H1 (cell line): ENCODE results near the gene CNNM3. TPM values are rescaled to one million over a fixed set of nuclear protein-coding genes. Genes with fewer than 3 reads are reported as not detected.

Experiments used
- CTCF ChIA-PET: fragments of 300-600 bp; sonication (Branson Sonifier 250); formaldehyde crosslinking; loops from one replicate; lab custom pipeline; 2021; ENCODE audit not compliant: partially characterized antibody; lab: Charles Lee
- POLR2A ChIA-PET: fragments of 300-600 bp; sonication (Branson Sonifier 250); formaldehyde crosslinking; loops from one replicate; lab custom pipeline; 2021; ENCODE audit warnings: inconsistent platforms; ENCODE audit not compliant: partially characterized antibody; lab: Charles Lee
- DNase-seq, 2 experiments: peaks; one replicate each; pipeline versions ENCODE4 v3.0.0 to v3.0.0-alpha.2; 2010 to 2022; ENCODE audit warnings: low spot score in 2 of 2, low read depth in 1 of 2, mixed read lengths in 1 of 2
- FAIRE-seq: peaks from 2 replicates; lab custom pipeline; 2011; peaks lifted over from hg19 to GRCh38; lab: Jason Lieb, UNC
- H2AFZ ChIP-seq: 2 replicates; pipeline ENCODE4 v1.8.1; 2012; ENCODE audit warnings: low read length, inconsistent platforms
- H2AK5ac ChIP-seq: 2 replicates; pipeline ENCODE4 v1.6.1; 2013; ENCODE audit warnings: low read depth, low read length
- H2BK120ac ChIP-seq: replicated peaks from 2 replicates; pipeline ENCODE3; 2013; ENCODE audit warnings: low read depth, low read length, inconsistent platforms
- H2BK12ac ChIP-seq: 2 replicates; pipeline ENCODE4 v1.6.1; 2013; ENCODE audit warnings: low read depth, low read length
- H2BK15ac ChIP-seq: 2 replicates; pipeline ENCODE4 v1.6.1; 2013; ENCODE audit warnings: low read length
- H2BK20ac ChIP-seq: 2 replicates; pipeline ENCODE4 v1.6.1; 2013; ENCODE audit warnings: low read length
- H2BK5ac ChIP-seq: 2 replicates; pipeline ENCODE4 v1.6.1; 2013; ENCODE audit warnings: low read depth, low read length
- H3K14ac ChIP-seq: 2 replicates; pipeline ENCODE4 v1.6.1; 2013; ENCODE audit warnings: inconsistent platforms; ENCODE audit not compliant: insufficient read length
- H3K18ac ChIP-seq: 2 replicates; pipeline ENCODE4 v1.6.1; 2013; ENCODE audit warnings: low read length; ENCODE audit errors: extremely low read depth
- H3K23ac ChIP-seq: 2 replicates; pipeline ENCODE4 v1.6.1; 2013; ENCODE audit warnings: inconsistent platforms; ENCODE audit not compliant: insufficient read length
- H3K23me2 ChIP-seq: 2 replicates; pipeline ENCODE4 v1.6.1; 2013; ENCODE audit warnings: low read depth, low read length
- H3K27ac ChIP-seq: 2 replicates; pipeline ENCODE4 v1.6.1; 2011; ENCODE audit warnings: low read depth, low read length, inconsistent platforms
- H3K27me3 ChIP-seq, 4 experiments: replicated peaks in 1 of 4; 1 replicate in 1 of 4; 2 replicates in 3 of 4; pipeline versions ENCODE4 v1.6.1 to v1.8.1; 2011 to 2013; ENCODE audit warnings: low read length in 3 of 4, mild to moderate bottlenecking in 3 of 4, inconsistent platforms in 2 of 4, mixed read lengths in 2 of 4, moderate library complexity in 1 of 4; ENCODE audit not compliant: control insufficient read depth in 3 of 4, insufficient read depth in 3 of 4; ENCODE audit errors: extremely low read depth in 1 of 4
- H3K36me3 ChIP-seq, 4 experiments: 2 replicates each; pipeline versions ENCODE4 v1.6.1 to v1.8.1; 2011 to 2013; ENCODE audit warnings: mild to moderate bottlenecking in 4 of 4, low read length in 3 of 4, moderate library complexity in 2 of 4, control low read depth in 1 of 4, inconsistent platforms in 1 of 4; ENCODE audit not compliant: insufficient read depth in 4 of 4, control insufficient read depth in 2 of 4
- H3K4ac ChIP-seq: replicated peaks from 2 replicates; pipeline ENCODE3; 2013; ENCODE audit warnings: low read length, low read depth, mixed read lengths, inconsistent platforms; ENCODE audit not compliant: insufficient read length
- H3K4me1 ChIP-seq, 4 experiments: replicated peaks in 1 of 4; 1 replicate in 1 of 4; 2 replicates in 3 of 4; pipeline versions ENCODE4 v1.6.1 to v1.8.1; 2011 to 2013; ENCODE audit warnings: low read length in 3 of 4, inconsistent platforms in 2 of 4, mixed read lengths in 1 of 4; ENCODE audit not compliant: insufficient read depth in 4 of 4, control insufficient read depth in 3 of 4
- H3K4me2 ChIP-seq, 2 experiments: 2 replicates each; pipeline versions ENCODE4 v1.6.1 to v1.8.1; 2011 to 2013; ENCODE audit warnings: low read depth in 2 of 2, low read length in 2 of 2, control low read depth in 1 of 2, inconsistent platforms in 1 of 2, mild to moderate bottlenecking in 1 of 2; ENCODE audit not compliant: insufficient read depth in 1 of 2
- H3K4me3 ChIP-seq, 4 experiments: fragments of 200-600, 300-600 bp in 1 of 4; sonication (generic), shearing (Covaris generic), sonication (Bioruptor Twin) in 1 of 4; 2 replicates each; pipeline versions ENCODE4 v1.5.1 to v1.8.1; 2011 to 2016; ENCODE audit warnings: low read length in 4 of 4, low read depth in 3 of 4, control low read depth in 2 of 4, inconsistent platforms in 2 of 4, mild to moderate bottlenecking in 2 of 4, mixed read lengths in 1 of 4, moderate library complexity in 1 of 4; ENCODE audit not compliant: insufficient read depth in 2 of 4; ENCODE audit errors: extremely low read depth in 1 of 4
- H3K56ac ChIP-seq: replicated peaks from 2 replicates; pipeline ENCODE3; 2013; ENCODE audit warnings: low read depth, mild to moderate bottlenecking, mixed read lengths, low read length, inconsistent platforms; ENCODE audit not compliant: insufficient read length
- H3K79me1 ChIP-seq: 2 replicates; pipeline ENCODE4 v1.6.1; 2013; ENCODE audit warnings: low read depth, low read length, control low read depth
- H3K79me2 ChIP-seq, 2 experiments: 2 replicates each; pipeline versions ENCODE4 v1.6.1 to v1.8.1; 2012 to 2013; ENCODE audit warnings: low read length in 2 of 2, mild to moderate bottlenecking in 2 of 2, inconsistent platforms in 1 of 2; ENCODE audit not compliant: insufficient read depth in 2 of 2, control insufficient read depth in 1 of 2
- H3K9ac ChIP-seq, 4 experiments: replicated peaks in 1 of 4; 1 replicate in 1 of 4; 2 replicates in 3 of 4; pipeline versions ENCODE4 v1.6.1 to v1.8.1; 2011 to 2013; ENCODE audit warnings: low read depth in 3 of 4, low read length in 3 of 4, control low read depth in 2 of 4, mild to moderate bottlenecking in 2 of 4, moderate library complexity in 2 of 4, inconsistent platforms in 1 of 4; ENCODE audit errors: extremely low read depth in 1 of 4
- H3K9me3 ChIP-seq, 2 experiments: 2 replicates each; pipeline versions ENCODE4 v1.6.1 to v1.8.1; 2012 to 2013; ENCODE audit warnings: mild to moderate bottlenecking in 2 of 2, moderate library complexity in 2 of 2, control low read depth in 1 of 2, inconsistent platforms in 1 of 2, low read depth in 1 of 2, low read length in 1 of 2, mixed read lengths in 1 of 2; ENCODE audit not compliant: insufficient read depth in 2 of 2
- H4K20me1 ChIP-seq, 2 experiments: replicated peaks in 1 of 2; 2 replicates each; pipeline versions ENCODE3 to v1.8.1; 2011 to 2013; ENCODE audit warnings: inconsistent platforms in 2 of 2, low read length in 2 of 2, mild to moderate bottlenecking in 1 of 2; ENCODE audit not compliant: insufficient read depth in 2 of 2, control insufficient read depth in 1 of 2
- H4K5ac ChIP-seq: 2 replicates; pipeline ENCODE4 v1.6.1; 2013; ENCODE audit warnings: low read length, low read depth, mixed read lengths, inconsistent platforms; ENCODE audit not compliant: insufficient read length
- H4K8ac ChIP-seq: 2 replicates; pipeline ENCODE4 v1.8.0; 2013; ENCODE audit warnings: mild to moderate bottlenecking, moderate library complexity, low read length, inconsistent platforms; ENCODE audit not compliant: insufficient read depth; ENCODE audit errors: extremely low read depth
- H4K91ac ChIP-seq: replicated peaks from 2 replicates; pipeline ENCODE3; 2013; ENCODE audit warnings: low read length, mixed read lengths, inconsistent platforms; ENCODE audit not compliant: insufficient read length
- ASH2L ChIP-seq: fragments of 200-600, 300-600 bp; sonication (generic); IDR thresholded peaks from one replicate; pipeline ENCODE4 v1.7.1; 2017; ENCODE audit warnings: low read length
- CREB1 ChIP-seq: IDR thresholded peaks from 2 replicates; pipeline ENCODE4 v1.6.1; 2012; ENCODE audit warnings: inconsistent platforms
- EGR1 ChIP-seq: IDR thresholded peaks from 2 replicates; pipeline ENCODE4 v1.6.1; 2011; ENCODE audit warnings: low read depth, low read length, borderline replicate concordance
- RFX5 ChIP-seq: IDR thresholded peaks from 2 replicates; pipeline ENCODE4 v1.6.1; 2011; ENCODE audit warnings: low read depth, low read length, improper control_type of control experiment, borderline replicate concordance
- TEAD4 ChIP-seq: IDR thresholded peaks from 2 replicates; pipeline ENCODE4 v1.6.1; 2012; ENCODE audit warnings: low read depth, low read length, inconsistent platforms, mixed read lengths
- WGBS, 2 experiments: shearing (Covaris generic) in 1 of 2; methylation state at CpG; one replicate each; pipeline versions ENCODE4 v1.1.6 to v1.1.7; 2013 to 2015; ENCODE audit warnings: low lambda C conversion rate in 2 of 2, mixed read lengths in 2 of 2, inconsistent platforms in 1 of 2, low coverage in 1 of 2, missing lambda C conversion rate in 1 of 2; ENCODE audit not compliant: insufficient replicate concordance in 2 of 2, insufficient coverage in 1 of 2, insufficient read length in 1 of 2; ENCODE audit errors: extremely low coverage in 1 of 2, missing lambda C conversion rate in 1 of 2; 5-methylcytosine and 5-hydroxymethylcytosine counted together
- polyA plus RNA-seq, 7 experiments: library from polyadenylated mRNA; depleted of rRNA in 3 of 7; stranded (reverse) in 5 of 7; unstranded in 2 of 7; fragments of >200 nt in 5 of 7; fragments of 200-250 nt in 2 of 7; gene quantifications; 1 replicate in 5 of 7; 2 replicates in 1 of 7; 4 replicates in 1 of 7; pipeline versions ENCODE4 v1.2.1 to v1.2.3, GENCODE V29; 2011 to 2013; ENCODE audit warnings: missing spikeins in 2 of 7, mixed read lengths in 2 of 7
- total RNA-seq: library from RNA; stranded (reverse); fragmentation: NEBNext Ultra II Directional; extraction: Animal tissue kit (Norgen Biotek cat#: 25700); gene quantifications from 2 replicates; pipeline ENCODE4 v1.2.1, GENCODE V29; 2021
- TF ChIP-seq, protein P1 (sequence below): IDR thresholded peaks from 2 replicates; pipeline ENCODE4 v1.6.1; 2012; ENCODE audit warnings: inconsistent platforms

CNNM3 gene
- total and polyA plus RNA-seq, 2 of the 8 experiments (the other 6 are each of a cell fraction or from before 2014, with no cell fraction given): 29.1 to 29.2 TPM

- WGBS, 2 experiments: 91% methylated on average over 9 of the region's 9 CpGs; no CpG with 5 or more reads in 1 of the 2 experiments
- Histone ChIP-seq H3K23ac (no peak overlapping the region), H4K20me1 (peaks cover under 1 to 4% of the 10 kb centered on the region in 2 experiments), H3K9me3 (no peaks in the 10 kb centered on the region)
- TF ChIP-seq ASH2L: no peak
- TF ChIP-seq RFX5: no peak
- TF ChIP-seq TEAD4: no peak
- no peak for TF ChIP-seq CREB1
- TF ChIP-seq, protein P1, sequence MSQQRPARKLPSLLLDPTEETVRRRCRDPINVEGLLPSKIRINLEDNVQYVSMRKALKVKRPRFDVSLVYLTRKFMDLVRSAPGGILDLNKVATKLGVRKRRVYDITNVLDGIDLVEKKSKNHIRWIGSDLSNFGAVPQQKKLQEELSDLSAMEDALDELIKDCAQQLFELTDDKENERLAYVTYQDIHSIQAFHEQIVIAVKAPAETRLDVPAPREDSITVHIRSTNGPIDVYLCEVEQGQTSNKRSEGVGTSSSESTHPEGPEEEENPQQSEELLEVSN: no peak
- no peak for TF ChIP-seq EGR1
- TF ChIP-seq, all 59 proteins: peak for 0
- no peak for DNase-seq
- Histone ChIP-seq H3K18ac (no peak overlapping the region), H2BK5ac (no peak overlapping the region), H2AFZ (no peak overlapping the region), H3K56ac (no peak overlapping the region), H3K9ac (no peak overlapping the region), H2BK12ac (no peak overlapping the region), H4K8ac (no peak overlapping the region), H3K4me1 (no peaks in the 10 kb centered on the region), H3K27me3 (no peaks in the 10 kb centered on the region), H3K27ac (no peak overlapping the region), H3K14ac (no peak overlapping the region), H2AK5ac (no peak overlapping the region), H4K5ac (no peak overlapping the region), H3K4me2 (no peak overlapping the region), H2BK20ac (no peak overlapping the region), H3K4ac (no peak overlapping the region), H3K79me1 (0 out of 2 replicates have a peak, but pooled peaks cover 2% of the 10 kb centered on the region), H2BK120ac (no peak overlapping the region), H3K79me2 (no peaks in the 10 kb centered on the region), H3K4me3 (no peak overlapping the region), H2BK15ac (no peak overlapping the region), H3K36me3 (peaks cover 2 to 42% (median 13%) of the 10 kb centered on the region in 4 experiments; a peak in 5 of 8 replicates), H4K91ac (no peak overlapping the region), H3K23me2 (no peaks in the 10 kb centered on the region)
- POLR2A ChIA-PET: interaction anchor here (2.7 to 2.9 kb wide), 2 partner anchors 9 to 10 kb away, joined by 6 to 9 read pairs; partner anchors contain the start of gene ANKRD39
- CTCF ChIA-PET: interaction anchor here (1.1 to 1.5 kb wide), 2 partner anchors 102 to 164 kb away, joined by 3 to 4 read pairs; no protein-coding TSS in a partner anchor
- FAIRE-seq: no peak
These were observed 32.2 kb downstream of the CNNM3 start for GRCh38 chr2:96848264-96848663.
